HepG2 (cell line): ENCODE data around the gene IL17RB. TPM values are rescaled to one million over a fixed set of nuclear protein-coding genes. Genes with fewer than 3 reads are reported as not detected.

Experiments used
- ARHGAP35 ChIP-seq: sonication (generic); formaldehyde crosslinking; IDR thresholded peaks from 2 replicates; pipeline ENCODE4 v1.9.0; 2022; ENCODE audit warnings: mild to moderate bottlenecking, inconsistent platforms, moderate library complexity, missing genetic modification reagents, borderline replicate concordance
- BCL6 ChIP-seq: IDR thresholded peaks from 2 replicates; pipeline ENCODE4 v1.6.1; 2016; ENCODE audit warnings: missing genetic modification reagents, missing compliant biosample characterization
- BRF2 ChIP-seq: sonication (generic); formaldehyde crosslinking; IDR thresholded peaks from 2 replicates; pipeline ENCODE4 v1.8.1; 2022; ENCODE audit warnings: mild to moderate bottlenecking, missing genetic modification reagents
- DMTF1 ChIP-seq: sonication (generic); formaldehyde crosslinking; IDR thresholded peaks from 2 replicates; pipeline ENCODE4 v1.4.0; 2020; ENCODE audit warnings: mild to moderate bottlenecking, missing genetic modification reagents
- DRAP1 ChIP-seq: IDR thresholded peaks from 2 replicates; pipeline ENCODE4 v1.6.1; 2016; ENCODE audit warnings: missing genetic modification reagents, missing compliant biosample characterization
- HDAC1 ChIP-seq: sonication (generic); formaldehyde crosslinking; IDR thresholded peaks from 2 replicates; pipeline ENCODE4 v1.5.1; 2020; ENCODE audit warnings: mild to moderate bottlenecking, missing genetic modification reagents
- MAZ ChIP-seq, 2 experiments: sonication (generic) in 1 of 2; formaldehyde crosslinking in 1 of 2; IDR thresholded peaks; 2 replicates each; pipeline versions ENCODE4 v1.5.0 to v1.6.1; 2012 to 2020; ENCODE audit warnings: low read depth in 2 of 2, mild to moderate bottlenecking in 2 of 2, borderline replicate concordance in 1 of 2, improper control_type of control experiment in 1 of 2, low read length in 1 of 2, missing genetic modification reagents in 1 of 2, moderate library complexity in 1 of 2
- MLLT10 ChIP-seq: sonication (generic); formaldehyde crosslinking; IDR thresholded peaks from 2 replicates; pipeline ENCODE4 v1.4.0; 2020; ENCODE audit warnings: missing genetic modification reagents
- MXD4 ChIP-seq: IDR thresholded peaks from 2 replicates; pipeline ENCODE4 v1.6.1; 2016; ENCODE audit warnings: mild to moderate bottlenecking, missing biosample characterization, missing genetic modification reagents
- MYPOP ChIP-seq: sonication (generic); formaldehyde crosslinking; IDR thresholded peaks from 2 replicates; pipeline ENCODE4 v1.8.1; 2023; ENCODE audit warnings: mild to moderate bottlenecking, moderate library complexity, missing genetic modification reagents
- RORA ChIP-seq: sonication (generic); formaldehyde crosslinking; IDR thresholded peaks from 2 replicates; pipeline ENCODE4 v1.5.0; 2020; ENCODE audit warnings: mild to moderate bottlenecking, missing genetic modification reagents, moderate library complexity
- SETDB1 ChIP-seq: sonication (generic); formaldehyde crosslinking; IDR thresholded peaks from 2 replicates; pipeline ENCODE4 v1.5.1; 2020; ENCODE audit warnings: missing genetic modification reagents, mild to moderate bottlenecking, borderline replicate concordance
- TEAD3 ChIP-seq: optimal IDR thresholded peaks from 2 replicates; pipeline ENCODE3; 2016; ENCODE audit warnings: borderline replicate concordance
- ZNF143 ChIP-seq: sonication (generic); formaldehyde crosslinking; IDR thresholded peaks from 2 replicates; pipeline ENCODE4 v1.4.0; 2020; ENCODE audit warnings: missing genetic modification reagents
- ZNF577 ChIP-seq: sonication (generic); formaldehyde crosslinking; IDR thresholded peaks from 2 replicates; pipeline ENCODE4 v1.4.0; 2020; ENCODE audit warnings: mild to moderate bottlenecking, low read depth, missing genetic modification reagents, borderline replicate concordance
- ZNF691 ChIP-seq: sonication (generic); formaldehyde crosslinking; IDR thresholded peaks from 2 replicates; pipeline ENCODE4 v1.4.0; 2020; ENCODE audit warnings: missing genetic modification reagents, low read depth, mild to moderate bottlenecking, borderline replicate concordance
- polyA plus RNA-seq, 8 experiments: library from polyadenylated mRNA; depleted of rRNA in 3 of 8; stranded (reverse) in 7 of 8; unstranded in 1 of 8; fragments of >200 nt; fragmentation: Illumina TruSeq in 4 of 8; extraction: Trizol in 4 of 8; gene quantifications; 2 replicates each; pipeline versions ENCODE4 v1.2.1 to v1.2.3, GENCODE V29; 2011 to 2016; ENCODE audit warnings: low read depth in 4 of 8, missing spikeins in 1 of 8, mixed read lengths in 1 of 8; ENCODE audit not compliant: insufficient read depth in 1 of 8
- total RNA-seq, 5 experiments: library from RNA; depleted of rRNA; stranded (reverse); fragments of >200 nt; fragmentation: Illumina TruSeq; extraction: Trizol; gene quantifications; 2 replicates each; pipeline ENCODE4 v1.2.3, GENCODE V29; 2016; ENCODE audit warnings: low read depth in 1 of 5

Gene IL17RB
- total and polyA plus RNA-seq, 2 of the 13 experiments (the other 11 are each of a cell fraction or from before 2014, with no cell fraction given) = 130 to 190 TPM

- no peak for TF ChIP-seq DMTF1 (CRISPR knock-in tag)
- peak; percentile 53; the same call in 1 of the 2 replicates for TF ChIP-seq DRAP1 (CRISPR knock-in tag)
- TF ChIP-seq HDAC1 (CRISPR knock-in tag) = no peak; the same call in 1 of the 2 replicates
- TF ChIP-seq TEAD3 = peak; percentile 56
- no peak for TF ChIP-seq SETDB1 (CRISPR knock-in tag)
- no peak; the same call in 1 of the 2 replicates for TF ChIP-seq MXD4 (CRISPR knock-in tag)
- peak; percentile 68; the same call in 1 of the 2 replicates for TF ChIP-seq BCL6 (CRISPR knock-in tag)
- no peak for TF ChIP-seq RORA
- no peak for TF ChIP-seq ARHGAP35 (CRISPR knock-in tag)
- TF ChIP-seq ZNF691 (CRISPR knock-in tag) = peak; percentile 95
- TF ChIP-seq MLLT10 = no peak
- no peak for TF ChIP-seq ZNF577 (CRISPR knock-in tag)
- peak; percentile 70; the same call in 1 of the 2 replicates for TF ChIP-seq MAZ (IDR thresholded peaks at IDR 0.05; ENCODE audit: borderline replicate concordance, low read depth, low read length)
- TF ChIP-seq MAZ (CRISPR knock-in tag; IDR thresholded peaks at IDR 0.05; ENCODE audit: low read depth) = peak; percentile 69
- TF ChIP-seq MYPOP (CRISPR knock-in tag) = peak; percentile 51; the same call in 1 of the 2 replicates
- peak; percentile 66; the same call in 1 of the 2 replicates for TF ChIP-seq BRF2
- TF ChIP-seq ZNF143 = peak; percentile 40; the same call in 1 of the 2 replicates
Measured at GRCh38 chr3:53842436-53843194, 3.8 kb upstream of the IL17RB start (continued).
